Measurements from ENCODE around the gene TAPBP.
A peak's percentile ranks its signal among the peaks of the same experiment; 100 is the strongest.
"Not testable (repeated sequence)": the region's sequence is repeated elsewhere in the genome, so short reads cannot be mapped to it uniquely, and the experiment has no call there.

The TAPBP gene

GRCh38 chr6:33275795-33276580 is 37.9 kb downstream of the TAPBP start:
- FAIRE-seq: not testable (repeated sequence)

- no peak for FAIRE-seq
Observed at GRCh38 chr6:33273924-33274902, 39.7 kb downstream of the TAPBP start.

DNA sequence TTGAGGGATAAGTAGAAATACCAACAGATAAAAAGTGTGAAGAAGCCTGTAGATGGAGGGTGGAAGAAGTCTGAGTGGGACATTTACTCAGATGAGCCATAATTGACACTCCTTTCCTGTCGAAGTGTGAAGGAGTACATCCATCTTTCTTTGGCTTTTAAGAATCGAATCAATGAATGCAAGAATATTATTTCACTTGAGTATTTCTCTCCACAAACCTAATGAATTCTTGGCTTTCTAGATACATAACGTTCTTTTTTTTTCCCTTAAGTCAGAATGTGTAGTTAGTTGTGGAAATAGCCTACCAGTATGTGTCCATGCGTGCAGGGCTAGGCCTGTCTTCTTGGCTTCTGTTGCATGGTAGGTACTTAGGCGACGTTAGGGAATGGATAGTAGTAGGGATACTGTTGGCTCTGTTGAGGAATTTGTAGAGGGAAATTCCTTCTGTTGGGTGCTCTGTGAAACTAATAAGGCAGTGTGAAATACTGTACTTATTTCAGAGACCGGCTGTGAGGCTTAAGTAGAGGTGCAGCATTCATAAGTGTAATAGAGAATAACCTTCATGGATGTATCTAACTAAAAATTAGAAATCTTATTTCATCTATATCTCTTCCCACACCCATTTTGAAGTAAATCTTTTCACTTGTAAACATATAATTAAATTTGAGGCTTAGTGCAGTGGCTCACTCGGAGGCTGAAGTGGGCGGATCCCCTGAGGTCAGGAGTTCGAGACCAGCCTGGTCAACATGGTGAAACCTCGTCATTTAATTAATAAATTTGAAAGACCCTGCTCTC is 40.6 kb downstream of the TAPBP start:
- no peak for FAIRE-seq

- no peak for FAIRE-seq
Observed at GRCh38 chr6:33272275-33273128, 41.4 kb downstream of the TAPBP start.

- peak; percentile 92 for FAIRE-seq
Observed at GRCh38 chr6:33271468-33272274, 42.2 kb downstream of the TAPBP start, which contains the start of the genes RPS18 and VPS52. Gene RPS18 (plus strand): TSS chr6:33272075. CDS start chr6:33272120, 45 bp downstream. Gene VPS52 (minus strand): TSS chr6:33271876. CDS start chr6:33271675, 201 bp downstream.

- FAIRE-seq: no peak
Observed at GRCh38 chr6:33271117-33271467, 42.8 kb downstream of the TAPBP start.

DNA sequence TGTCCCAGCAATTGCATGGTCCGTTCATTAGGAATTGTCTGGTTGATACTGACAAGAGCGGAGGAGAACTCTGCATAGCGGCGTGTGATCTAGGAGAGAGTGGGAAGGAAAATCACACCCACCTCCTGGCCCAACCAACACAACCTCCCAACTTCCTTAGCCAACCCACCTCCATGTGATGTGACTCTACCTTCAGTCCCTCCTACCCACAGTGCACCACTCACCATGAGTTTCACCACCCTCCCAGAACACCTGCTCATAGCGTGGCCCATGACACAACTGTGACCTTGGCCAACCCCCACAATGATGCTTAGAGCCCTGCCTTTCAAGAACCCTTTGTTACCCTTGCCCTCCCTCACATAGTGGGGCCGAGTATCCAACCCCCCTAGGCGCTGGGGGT is 49.9 kb downstream of the TAPBP start:
- no peak for FAIRE-seq

GRCh38 chr6:33262490-33262889 is 51.4 kb downstream of the TAPBP start:
- not testable (repeated sequence) for FAIRE-seq

DNA sequence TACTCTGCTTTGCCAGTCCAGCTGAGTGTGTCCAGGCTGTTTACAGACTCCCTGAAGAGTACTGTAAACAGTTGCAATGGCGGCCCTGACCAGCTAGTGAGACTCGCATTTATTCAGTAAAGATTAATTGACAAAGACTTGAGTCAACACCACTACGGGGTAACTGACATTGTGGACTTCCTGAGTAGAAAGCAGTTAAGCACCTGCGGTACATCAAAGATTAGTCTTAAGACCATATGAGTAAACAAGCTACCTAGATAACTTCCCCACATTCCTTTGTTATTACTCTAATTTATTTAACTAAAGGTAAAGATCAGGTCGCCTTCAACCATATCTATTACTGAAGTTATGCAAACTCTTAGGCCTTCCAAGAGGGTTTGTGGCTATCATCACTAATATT is 54.8 kb downstream of the TAPBP start:
- FAIRE-seq: no peak

- no peak for FAIRE-seq
Observed at GRCh38 chr6:33254591-33254990, 59.3 kb downstream of the TAPBP start.

DNA sequence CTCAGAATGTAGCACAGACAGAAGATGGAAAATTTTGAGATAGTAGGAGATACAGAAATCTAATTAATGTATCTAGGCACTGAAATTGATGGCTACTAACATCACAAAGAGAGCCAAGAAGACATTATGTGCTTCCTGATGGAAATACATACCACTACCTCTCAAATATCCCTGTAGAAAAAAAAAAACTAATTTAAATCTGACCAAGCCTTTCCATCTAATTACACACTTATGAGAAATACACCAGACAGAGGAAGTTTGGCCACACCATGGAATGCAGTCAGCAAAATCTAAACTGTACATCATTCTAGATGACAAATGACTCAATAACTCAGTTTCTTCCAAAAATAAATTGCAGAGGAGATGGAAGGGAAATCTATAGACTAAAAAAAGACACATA is 61.1 kb downstream of the TAPBP start:
- FAIRE-seq: no peak

GRCh38 chr6:33251395-33252012 is 62.4 kb downstream of the TAPBP start:
- no peak for FAIRE-seq

- FAIRE-seq: no peak
Observed at GRCh38 chr6:33250731-33251130, 63.1 kb downstream of the TAPBP start.

- no peak for FAIRE-seq
Observed at GRCh38 chr6:33249732-33250630, 63.9 kb downstream of the TAPBP start.
